K562 (cell line): ENCODE measurements around the gene FMNL3. TPM values are rescaled to one million over a fixed set of nuclear protein-coding genes. Genes with fewer than 3 reads are reported as not detected.

Experiments
- ATAC-seq: fragments of 200-7000 bp; cut with Tn5 transposase; 3 replicates; pipeline ENCODE4 v1.9.1; 2020; ENCODE audit warnings: moderate library complexity
- BruUV-seq: library from RNA; stranded (reverse); fragments of 400-500 nt; replicated peaks from 2 replicates; lab custom pipeline; 2021; lab: Mats Ljungman, UMichigan
- CTCF ChIA-PET: fragments of 300-600 bp; formaldehyde crosslinking; extraction: SDS; loops from one replicate; lab custom pipeline; 2021; ENCODE audit warnings: low intra/inter-chr PET ratio; lab: Yijun Ruan, JAX
- POLR2A ChIA-PET: fragments of 300-600, 350-650 bp; sonication (Branson Sonifier 250); formaldehyde crosslinking; extraction: SDS; loops from one replicate; lab custom pipeline; 2021; ENCODE audit warnings: antibody characterized with exemption, inconsistent platforms; lab: Yijun Ruan, JAX
- DNase-seq, 4 experiments: peaks; one replicate each; pipeline versions ENCODE4 v3.0.0 to v3.0.0-alpha.2; 2011 to 2018; ENCODE audit warnings: low spot score in 3 of 4, mixed read lengths in 3 of 4; ENCODE audit errors: extremely low read depth in 1 of 4
- FAIRE-seq: peaks from 2 replicates; lab custom pipeline; 2011; peaks lifted over from hg19 to GRCh38; lab: Jason Lieb, UNC
- H2AFZ ChIP-seq: 2 replicates; pipeline ENCODE4 v1.6.0; 2011; ENCODE audit warnings: low read depth, low read length, control low read depth, inconsistent platforms
- H3K27ac ChIP-seq: fragments of 200-600 bp; 3 replicates; pipeline ENCODE4 v1.8.0; 2011; ENCODE audit warnings: low read depth, mild to moderate bottlenecking, control low read depth, inconsistent platforms, low read length, moderate library complexity, mixed read lengths; ENCODE audit errors: extremely low read depth
- H3K27me3 ChIP-seq, 2 experiments: fragments of 300-600 bp in 1 of 2; 2 replicates in 1 of 2; 3 replicates in 1 of 2; pipeline versions ENCODE4 v1.6.0 to v1.8.0; 2011; ENCODE audit warnings: inconsistent platforms in 2 of 2, low read length in 2 of 2, mild to moderate bottlenecking in 1 of 2, mixed read lengths in 1 of 2, moderate library complexity in 1 of 2; ENCODE audit not compliant: control insufficient read depth in 2 of 2, insufficient read depth in 2 of 2
- H3K36me3 ChIP-seq: fragments of 300-600 bp; 3 replicates; pipeline ENCODE4 v1.8.0; 2011; ENCODE audit warnings: mild to moderate bottlenecking, low read length, inconsistent platforms; ENCODE audit not compliant: control insufficient read depth, insufficient read depth
- H3K4me1 ChIP-seq, 2 experiments: fragments of 200-600 bp in 1 of 2; replicated peaks in 1 of 2; 2 replicates in 1 of 2; 3 replicates in 1 of 2; pipeline versions ENCODE4 v1.5.1 to v1.8.0; 2011; ENCODE audit warnings: inconsistent platforms in 2 of 2, low read length in 2 of 2, mild to moderate bottlenecking in 1 of 2, mixed read lengths in 1 of 2, moderate library complexity in 1 of 2; ENCODE audit not compliant: control insufficient read depth in 2 of 2, insufficient read depth in 2 of 2
- H3K4me2 ChIP-seq: 2 replicates; pipeline ENCODE4 v1.6.1; 2011; ENCODE audit warnings: low read length, control low read depth, inconsistent platforms, mixed read lengths; ENCODE audit not compliant: insufficient read depth
- H3K4me3 ChIP-seq: fragments of 200-600 bp; sonication (generic), shearing (Covaris generic); 2 replicates; pipeline ENCODE4 v1.5.1; 2016; ENCODE audit warnings: control low read depth, inconsistent platforms
- H3K79me2 ChIP-seq: fragments of 200-600 bp; 3 replicates; pipeline ENCODE4 v1.8.0; 2011; ENCODE audit warnings: low read length, inconsistent platforms; ENCODE audit not compliant: control insufficient read depth, insufficient read depth
- H3K9ac ChIP-seq, 2 experiments: 2 replicates each; pipeline versions ENCODE4 v1.6.0 to v1.6.1; 2011; ENCODE audit warnings: low read depth in 2 of 2, low read length in 2 of 2, control low read depth in 1 of 2, inconsistent platforms in 1 of 2, mild to moderate bottlenecking in 1 of 2, mixed read lengths in 1 of 2; ENCODE audit not compliant: insufficient read depth in 1 of 2
- H3K9me1 ChIP-seq: one replicate; pipeline ENCODE4 v1.6.0; 2011; ENCODE audit warnings: inconsistent platforms, mild to moderate bottlenecking, low read length, moderate library complexity; ENCODE audit not compliant: control insufficient read depth, insufficient read depth
- H3K9me3 ChIP-seq: replicated peaks from 2 replicates; pipeline ENCODE4 v1.5.1; 2011; ENCODE audit warnings: low read depth, low read length, inconsistent platforms; ENCODE audit not compliant: control insufficient read depth, insufficient read depth
- H4K20me1 ChIP-seq: replicated peaks from 2 replicates; pipeline ENCODE4 v1.6.1; 2011; ENCODE audit warnings: low read length, inconsistent platforms, mixed read lengths; ENCODE audit not compliant: control insufficient read depth, insufficient read depth
- CREB1 ChIP-seq, 2 experiments: sonication (generic) in 1 of 2; formaldehyde crosslinking in 1 of 2; IDR thresholded peaks; 2 replicates each; pipeline versions ENCODE4 v1.6.1 to v1.8.0; 2012 to 2022; ENCODE audit warnings: inconsistent platforms in 1 of 2, mild to moderate bottlenecking in 1 of 2, missing genetic modification reagents in 1 of 2, moderate library complexity in 1 of 2
- EHMT2 ChIP-seq: fragments of 450-650 bp; IDR thresholded peaks from 2 replicates; pipeline ENCODE4 v1.6.1; 2018; ENCODE audit warnings: antibody characterized with exemption
- ELK1 ChIP-seq: sonication (generic); formaldehyde crosslinking; IDR thresholded peaks from 2 replicates; pipeline ENCODE4 v1.8.1; 2022; ENCODE audit warnings: missing genetic modification reagents
- ILK ChIP-seq: fragments of 450-650 bp; IDR thresholded peaks from 2 replicates; pipeline ENCODE4 v1.6.1; 2016; ENCODE audit warnings: missing genetic modification characterization, low read depth, mild to moderate bottlenecking, missing compliant biosample characterization, moderate library complexity, borderline replicate concordance
- POLR2AphosphoS2 ChIP-seq: IDR thresholded peaks from 2 replicates; pipeline ENCODE4 v1.6.1; 2012; ENCODE audit warnings: low read length, improper control_type of control experiment
- PRPF4 ChIP-seq: fragments of 200-400 bp; formaldehyde crosslinking; IDR thresholded peaks from one replicate; pipeline ENCODE4 v1.6.1; 2017; ENCODE audit warnings: low read length, low read depth, mild to moderate bottlenecking; ENCODE audit not compliant: insufficient read depth, poor library complexity, severe bottlenecking
- RBM22 ChIP-seq: fragments of 200-400 bp; formaldehyde crosslinking; IDR thresholded peaks from 2 replicates; pipeline ENCODE4 v1.6.1; 2018; ENCODE audit warnings: low read length, low read depth; ENCODE audit not compliant: poor library complexity, severe bottlenecking
- STAT5B ChIP-seq: fragments of 250-450 bp; sonication (Bioruptor Pico); IDR thresholded peaks from 2 replicates; pipeline ENCODE4 v1.8.0; 2021; ENCODE audit warnings: mild to moderate bottlenecking, inconsistent platforms
- WGBS: fragments of 100-300 bp; shearing (Covaris generic); methylation state at CpG from one replicate; pipeline ENCODE4 v1.1.6; 2016; ENCODE audit warnings: low coverage, mixed read lengths; ENCODE audit not compliant: insufficient coverage; ENCODE audit errors: missing lambda C conversion rate; 5-methylcytosine and 5-hydroxymethylcytosine counted together
- in situ Hi-C: fragments of 300-500 bp; cut with MboI; formaldehyde crosslinking; loops from 4 replicates; pipeline ENCODE4 v1.15.0; 2018; ENCODE audit warnings: inconsistent platforms, mixed read lengths
- intact Hi-C: fragments of 100-400 bp; cut with micrococcal nuclease; formaldehyde crosslinking; loops from 2 replicates; pipeline ENCODE4 v1.14.2; 2022
- polyA plus RNA-seq, 8 experiments: library from polyadenylated mRNA; depleted of rRNA in 4 of 8; stranded (reverse) in 5 of 8; unstranded in 3 of 8; fragments of >200 nt; fragmentation: Nextera tagmentation in 2 of 8; fragmentation: Illumina TruSeq in 1 of 8; extraction: Ambion mirVana in 2 of 8; extraction: Trizol in 1 of 8; gene quantifications; 2 replicates each; pipeline versions ENCODE4 v1.2.1 to v1.2.3, GENCODE V29; 2011 to 2014; ENCODE audit warnings: inconsistent platforms in 1 of 8, missing spikeins in 1 of 8
- total RNA-seq, 7 experiments: library from RNA; depleted of rRNA in 6 of 7; stranded (reverse); fragments of >200 nt in 6 of 7; fragmentation: Illumina TruSeq in 2 of 7; extraction: Trizol in 2 of 7; gene quantifications; 2 replicates each; pipeline versions ENCODE4 v1.2.1 to v1.2.3, GENCODE V29; 2011 to 2021; ENCODE audit warnings: low replicate concordance in 1 of 7

The FMNL3 gene
- total and polyA plus RNA-seq, 9 of the 15 experiments (the other 6 are each of a cell fraction or from before 2014, with no cell fraction given), result 0.49 to 14.4 (median 6.8) TPM

GRCh38 chr12:49697808-49698207 is 9.4 kb downstream of the FMNL3 start:
- no peak overlapping the region for H3K27ac ChIP-seq

DNA sequence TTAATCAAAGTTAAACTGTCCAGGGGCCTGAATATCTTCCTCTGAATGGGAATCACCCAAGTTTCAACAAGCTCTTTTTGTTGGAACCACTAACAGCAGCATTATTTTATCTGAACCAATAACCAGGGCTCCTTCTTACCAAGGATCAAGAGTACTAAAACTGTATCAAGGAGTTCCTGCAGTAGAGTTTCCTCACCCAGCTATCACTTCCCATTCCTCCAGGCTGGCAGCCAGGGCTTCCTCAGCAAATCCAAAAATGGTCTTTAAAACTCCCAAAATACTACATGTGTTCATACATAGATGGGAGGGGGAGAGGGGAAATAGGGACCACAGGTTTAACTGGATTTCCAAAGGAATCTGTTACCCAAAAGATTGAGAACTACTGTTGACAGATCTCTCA is 10.5 kb downstream of the FMNL3 start:
- H3K9me3 ChIP-seq, result no peaks in the 10 kb centered on the region
- ATAC-seq (no peak), DNase-seq (no peak), FAIRE-seq (no peak)
- intact Hi-C loops (no loop called here), in situ Hi-C loops (no loop called here)
- H3K4me1 ChIP-seq, result peaks cover 0 to 22% of the 10 kb centered on the region in 2 experiments; a peak in 4 of 5 replicates
- no peak overlapping the region for H3K4me3 ChIP-seq
- no peak overlapping the region for H3K27ac ChIP-seq
- H3K9me1 ChIP-seq, result no peaks in the 10 kb centered on the region
- CTCF ChIA-PET, result no interaction called here
- no peaks in the 10 kb centered on the region for H3K27me3 ChIP-seq
- no TSS peak for BruUV-seq
- POLR2A ChIA-PET, result interaction anchor here (1.0 to 2.8 kb wide), 3 partner anchors 8 to 21 kb away, joined by 3 to 13 read pairs (median 6); no protein-coding TSS in a partner anchor
- no peaks in the 10 kb centered on the region for H4K20me1 ChIP-seq
- no peak overlapping the region for H3K4me2 ChIP-seq
- H3K9ac ChIP-seq, result no peak overlapping the region
- TF ChIP-seq ILK (tag), result no peak
- no peak for TF ChIP-seq EHMT2
- no peak for TF ChIP-seq POLR2AphosphoS2
- TF ChIP-seq CREB1 (IDR thresholded peaks at IDR 0.05), result no peak
- TF ChIP-seq CREB1 (CRISPR knock-in tag; IDR thresholded peaks at IDR 0.05), result no peak
- no peak for TF ChIP-seq STAT5B (CRISPR knock-in tag)
- H2AFZ ChIP-seq, result no peak overlapping the region
- no peaks in the 10 kb centered on the region for H3K36me3 ChIP-seq
- no peaks in the 10 kb centered on the region for H3K79me2 ChIP-seq

More at GRCh38 chr12:49697808-49698207, 9.4 kb downstream of the FMNL3 start:
- H3K9me3 ChIP-seq, result no peaks in the 10 kb centered on the region
- in situ Hi-C loops (no loop called here), intact Hi-C loops (no loop called here)
- no peak overlapping the region for H3K4me3 ChIP-seq
- ChIA-PET CTCF (no interaction called here), POLR2A (interaction anchor here (0.7 to 1.7 kb wide), 2 partner anchors 9 to 22 kb away, joined by 3 to 6 read pairs; no protein-coding TSS in a partner anchor)
- no TSS peak for BruUV-seq
- H3K9me1 ChIP-seq, result no peaks in the 10 kb centered on the region
- ATAC-seq (no peak), FAIRE-seq (no peak), DNase-seq (no peak)
- H3K4me2 ChIP-seq, result no peak overlapping the region
- H2AFZ ChIP-seq, result no peak overlapping the region
- no peaks in the 10 kb centered on the region for H3K36me3 ChIP-seq
- peaks cover 0 to 22% of the 10 kb centered on the region in 2 experiments; a peak in 4 of 5 replicates for H3K4me1 ChIP-seq
- TF ChIP-seq RBM22, result no peak
- TF ChIP-seq PRPF4, result no peak
- no peak for TF ChIP-seq ELK1 (CRISPR knock-in tag)
- WGBS, result 48% methylated on average over 4 of the region's 4 CpGs
- H3K9ac ChIP-seq, result no peak overlapping the region
- no peaks in the 10 kb centered on the region for H3K27me3 ChIP-seq
- no peaks in the 10 kb centered on the region for H4K20me1 ChIP-seq
- H3K79me2 ChIP-seq, result no peaks in the 10 kb centered on the region
